CD1c-positive myeloid dendritic cell (primary cell): ENCODE measurements around the gene IKZF3.
A peak's percentile ranks its signal among the peaks of the same experiment; 100 is the strongest.
"Not testable (repeated sequence)": the region's sequence is repeated elsewhere in the genome, so short reads cannot be mapped to it uniquely, and the experiment has no call there.

Source experiments
- DNase-seq: peaks from one replicate; pipeline ENCODE4 v3.0.0-alpha.2; 2016; ENCODE audit errors: extremely low spot score

IKZF3 gene

GRCh38 chr17:39739885-39740356 lies 124.2 kb downstream of the IKZF3 start:
- DNase-seq, result no peak

- no peak for DNase-seq
These were observed 124.9 kb downstream of the IKZF3 start for GRCh38 chr17:39738983-39739884.

GRCh38 chr17:39738568-39738901 lies 125.6 kb downstream of the IKZF3 start:
- no peak for DNase-seq

- DNase-seq, result no peak
These were observed 126.1 kb downstream of the IKZF3 start, which contains the start of gene GRB7 for GRCh38 chr17:39737760-39738567. GRB7 (plus strand) TSS chr17:39737938; CDS start chr17:39742302, 4,364 bp downstream.

- no peak for DNase-seq
These were observed 126.8 kb downstream of the IKZF3 start for GRCh38 chr17:39737206-39737759.

GRCh38 chr17:39736319-39737165 lies 127.6 kb downstream of the IKZF3 start:
- no peak for DNase-seq

GRCh38 chr17:39735882-39736281 lies 128.2 kb downstream of the IKZF3 start:
- no peak for DNase-seq

- no peak for DNase-seq
These were observed 131.5 kb downstream of the IKZF3 start for GRCh38 chr17:39732586-39732985.

- peak; percentile 95 for DNase-seq
These were observed 133.8 kb downstream of the IKZF3 start, which contains the start of gene MIEN1 for GRCh38 chr17:39730095-39730921. MIEN1 (minus strand) TSS chr17:39730532; CDS start chr17:39730495, 37 bp downstream.

- no peak for DNase-seq
These were observed 134.7 kb downstream of the IKZF3 start for GRCh38 chr17:39729280-39729851.

- DNase-seq, result no peak
These were observed 136.6 kb downstream of the IKZF3 start for GRCh38 chr17:39727556-39727955.

- no peak for DNase-seq
These were observed 137.5 kb downstream of the IKZF3 start for GRCh38 chr17:39726617-39727016.

GRCh38 chr17:39725923-39726322 lies 138.2 kb downstream of the IKZF3 start:
- DNase-seq, result not testable (repeated sequence)

- DNase-seq, result no peak
These were observed 139.4 kb downstream of the IKZF3 start for GRCh38 chr17:39724731-39725130.

GRCh38 chr17:39722965-39723848 lies 140.9 kb downstream of the IKZF3 start:
- DNase-seq, result no peak

GRCh38 chr17:39722104-39722503 lies 142.0 kb downstream of the IKZF3 start:
- no peak for DNase-seq

GRCh38 chr17:39719563-39720355 lies 144.4 kb downstream of the IKZF3 start:
- no peak for DNase-seq

- no peak for DNase-seq
These were observed 146.5 kb downstream of the IKZF3 start for GRCh38 chr17:39717660-39718059.
